Activated CD4-positive, alpha-beta memory T cell treated with anti-CD3 and anti-CD28 coated beads for 36 hours (primary cell): ENCODE data around the gene ABCD1. TPM values are rescaled to one million over a fixed set of nuclear protein-coding genes. Genes with fewer than 3 reads are reported as not detected.

Experiments used
- CTCF ChIA-PET: fragments of 350-600 bp; sonication (Branson Sonifier 250); formaldehyde crosslinking; loops from one replicate; lab custom pipeline; 2021; ENCODE audit warnings: antibody characterized with exemption, inconsistent platforms; lab: Charles Lee
- POLR2A ChIA-PET: fragments of 350-600 bp; sonication (Branson Sonifier 250); formaldehyde crosslinking; loops from one replicate; lab custom pipeline; 2021; ENCODE audit warnings: antibody characterized with exemption; lab: Charles Lee
- DNase-seq: peaks from one replicate; pipeline ENCODE4 v3.0.0-alpha.2; 2020
- H3K27ac Mint-ChIP-seq: one replicate; pipeline ENCODE4 v1.8.0; 2021; ENCODE audit warnings: mixed read lengths
- H3K27me3 Mint-ChIP-seq: one replicate; pipeline ENCODE4 v1.8.0; 2021; ENCODE audit warnings: mixed read lengths
- H3K36me3 Mint-ChIP-seq: one replicate; pipeline ENCODE4 v1.8.0; 2021; ENCODE audit warnings: mixed read lengths
- H3K4me1 Mint-ChIP-seq: one replicate; pipeline ENCODE4 v1.8.0; 2021; ENCODE audit warnings: low read depth, mixed read lengths
- H3K4me3 Mint-ChIP-seq: one replicate; pipeline ENCODE4 v1.8.0; 2021; ENCODE audit warnings: mild to moderate bottlenecking, mixed read lengths
- H3K9me3 Mint-ChIP-seq: one replicate; pipeline ENCODE4 v1.8.0; 2021; ENCODE audit warnings: mixed read lengths
- intact Hi-C: fragments of 100-400 bp; cut with micrococcal nuclease; formaldehyde crosslinking; loops from one replicate; pipeline ENCODE4 v1.15.1; 2023
- total RNA-seq, 2 experiments: library from RNA; stranded (reverse); gene quantifications; one replicate each; pipeline ENCODE4 v1.2.3, GENCODE V29; 2021

Gene ABCD1
- total RNA-seq, 2 experiments from 2014 or later: 4.8 TPM

DNA sequence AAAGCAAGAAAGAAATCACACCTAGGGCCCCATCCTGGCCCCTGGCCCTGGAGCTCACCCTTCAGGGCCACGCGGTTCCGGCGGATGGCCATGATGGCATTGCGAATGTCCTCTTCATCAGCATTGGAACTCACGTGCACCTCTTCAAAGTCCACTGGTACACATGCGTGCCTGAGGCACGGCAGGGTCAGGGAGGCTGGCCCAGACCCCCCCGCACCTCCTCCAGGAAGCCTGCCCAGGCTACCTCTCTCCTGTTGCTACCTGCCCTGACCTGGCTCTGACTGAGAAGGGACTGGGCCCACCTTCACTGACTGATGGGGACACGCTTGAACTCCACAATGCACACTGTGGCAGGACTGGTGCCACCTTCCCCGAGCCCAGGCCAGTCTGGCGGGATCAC is 65.0 kb downstream of the ABCD1 start:
- ChIA-PET POLR2A (no interaction called here), CTCF (no interaction called here)
- H3K27ac Mint-ChIP-seq: no peak overlapping the region
- H3K4me3 Mint-ChIP-seq: no peak overlapping the region
- intact Hi-C loops: loop anchor here (5.0 to 10.0 kb wide), 4 partner anchors 65 to 648 kb away; partner anchors contain the start of genes ABCD1, BCAP31, GDI1 and HAUS7
- peaks cover 4% of the 10 kb centered on the region for H3K36me3 Mint-ChIP-seq
- H3K4me1 Mint-ChIP-seq: peaks cover 7% of the 10 kb centered on the region
- H3K27me3 Mint-ChIP-seq: no peaks in the 10 kb centered on the region
- H3K9me3 Mint-ChIP-seq: no peaks in the 10 kb centered on the region
- no peak for DNase-seq

DNA sequence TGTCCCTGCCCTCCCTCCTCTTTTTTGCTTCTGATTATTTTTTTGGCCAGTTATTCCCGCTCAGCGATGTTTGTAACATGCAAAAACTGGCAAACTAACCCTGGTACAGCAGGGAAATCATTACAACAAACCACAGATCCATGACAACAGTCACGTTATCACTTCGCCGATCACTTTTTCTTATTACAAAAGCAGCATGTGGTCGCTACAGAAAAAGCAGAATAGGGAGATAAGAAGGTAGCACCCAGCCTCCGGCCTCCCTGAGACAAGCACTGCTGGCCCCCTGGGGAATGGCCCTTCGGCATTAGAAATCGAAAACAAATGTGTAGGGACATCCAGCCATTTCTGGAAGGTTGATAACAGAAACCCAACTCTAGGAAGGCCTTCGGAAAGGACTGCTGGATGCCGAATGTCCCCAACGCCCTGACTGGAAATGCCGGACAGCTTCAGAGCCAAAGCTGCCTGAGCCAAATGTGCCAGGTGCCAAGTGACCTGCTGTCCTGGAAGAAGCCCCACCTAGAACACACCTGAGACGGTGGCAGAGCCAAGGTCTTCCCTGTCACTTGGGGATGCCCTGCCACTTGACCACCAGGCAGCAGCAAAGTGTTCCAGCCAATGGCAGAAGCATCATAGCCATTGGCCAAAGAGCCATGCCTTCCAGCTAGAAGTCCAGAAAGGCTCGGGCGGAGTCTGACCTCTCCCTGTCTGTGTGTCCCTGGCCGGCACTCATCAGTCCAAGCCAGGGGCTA is 66.6 kb downstream of the ABCD1 start:
- Mint-ChIP-seq H3K4me3 (no peak overlapping the region), H3K27ac (no peak overlapping the region), H3K36me3 (peaks cover 5% of the 10 kb centered on the region), H3K27me3 (no peaks in the 10 kb centered on the region), H3K4me1 (peaks cover 12% of the 10 kb centered on the region), H3K9me3 (no peaks in the 10 kb centered on the region)
- ChIA-PET POLR2A (no interaction called here), CTCF (no interaction called here)
- DNase-seq: no peak
- intact Hi-C loops: loop anchor here (5.0 to 10.0 kb wide), 4 partner anchors 66 to 646 kb away; partner anchors contain the start of genes ABCD1, BCAP31, GDI1 and HAUS7

GRCh38 chrX:153792368-153792767 is 67.7 kb downstream of the ABCD1 start:
- H3K4me1 Mint-ChIP-seq: peaks cover 18% of the 10 kb centered on the region
- intact Hi-C loops: loop anchor here (5.0 to 10.0 kb wide), 4 partner anchors 68 to 645 kb away; partner anchors contain the start of genes ABCD1, BCAP31, GDI1 and HAUS7
- no peaks in the 10 kb centered on the region for H3K9me3 Mint-ChIP-seq
- DNase-seq: no peak
- H3K27me3 Mint-ChIP-seq: no peaks in the 10 kb centered on the region
- ChIA-PET CTCF (no interaction called here), POLR2A (no interaction called here)
- H3K27ac Mint-ChIP-seq: no peak overlapping the region
- H3K36me3 Mint-ChIP-seq: peaks cover 5% of the 10 kb centered on the region
- H3K4me3 Mint-ChIP-seq: peak overlapping the region; percentile 90

GRCh38 chrX:153793291-153793690 is 68.6 kb downstream of the ABCD1 start:
- CTCF ChIA-PET: interaction anchor here (1.3 kb wide), 1 partner anchor 30 kb away, joined by 3 read pairs; no protein-coding TSS in a partner anchor
- H3K27ac Mint-ChIP-seq: peak overlapping the region; percentile 73
- peaks cover 5% of the 10 kb centered on the region for H3K36me3 Mint-ChIP-seq
- H3K9me3 Mint-ChIP-seq: no peaks in the 10 kb centered on the region
- POLR2A ChIA-PET: interaction anchor here (1.5 kb wide), 1 partner anchor 11 kb away, joined by 3 read pairs; no protein-coding TSS in a partner anchor
- intact Hi-C loops: loop anchor here (5.0 to 10.0 kb wide), 4 partner anchors 68 to 644 kb away; partner anchors contain the start of genes ABCD1, BCAP31, GDI1 and HAUS7
- peak overlapping the region; percentile 90 for H3K4me3 Mint-ChIP-seq
- peaks cover 18% of the 10 kb centered on the region for H3K4me1 Mint-ChIP-seq
- DNase-seq: no peak
- no peaks in the 10 kb centered on the region for H3K27me3 Mint-ChIP-seq

Other genes with a start within 250 kb of the ABCD1 start
- not detected for gene BGN, start 229.9 kb upstream of the ABCD1 start, total RNA-seq
- not detected for gene ATP2B3, start 207.2 kb upstream of the ABCD1 start, total RNA-seq
- gene CCNQ, start 125.7 kb upstream of the ABCD1 start, total RNA-seq: 10 to 100 TPM; 18.1 to 18.9 TPM
- under 1 TPM; 0.12 to 0.26 TPM for gene DUSP9, start 77.7 kb upstream of the ABCD1 start, total RNA-seq
- under 1 TPM in 1 of 2 experiments, not detected in 1; 0.36 TPM for gene PNCK, start 51.0 kb upstream of the ABCD1 start, total RNA-seq
- 1 to 10 TPM in 1 of 2 experiments, under 1 TPM in 1; 0.95 to 1.3 TPM for gene SLC6A8, start 36.9 kb upstream of the ABCD1 start, total RNA-seq
- gene BCAP31, start 469 bp upstream of the ABCD1 start, total RNA-seq: 100 to 1,000 TPM; 119 to 121 TPM
- under 1 TPM; 0.29 to 0.69 TPM for gene PLXNB3, start 39.4 kb downstream of the ABCD1 start, total RNA-seq
- not detected for gene SRPK3, start 56.2 kb downstream of the ABCD1 start, total RNA-seq
- 10 to 100 TPM; 45.9 to 51.5 TPM for gene IDH3G, start 69.5 kb downstream of the ABCD1 start, total RNA-seq
- gene SSR4, start 69.8 kb downstream of the ABCD1 start, total RNA-seq: 100 to 1,000 TPM; 194 to 203 TPM
- 1 to 10 TPM; 4.9 to 5.7 TPM for gene PDZD4, start 105.7 kb downstream of the ABCD1 start, total RNA-seq
- gene L1CAM, start 161.3 kb downstream of the ABCD1 start, total RNA-seq: 1 to 10 TPM in 1 of 2 experiments, under 1 TPM in 1; 0.45 to 1.3 TPM
- gene AVPR2, start 179.8 kb downstream of the ABCD1 start, total RNA-seq: not detected
- 100 to 1,000 TPM; 151 to 160 TPM for gene ARHGAP4, start 201.4 kb downstream of the ABCD1 start, total RNA-seq
- gene NAA10, start 210.2 kb downstream of the ABCD1 start, total RNA-seq: 100 to 1,000 TPM; 106 to 115 TPM
- 1 to 10 TPM; 8.2 to 8.4 TPM for gene RENBP, start 219.8 kb downstream of the ABCD1 start, total RNA-seq
- gene HCFC1, start 247.0 kb downstream of the ABCD1 start, total RNA-seq: 10 to 100 TPM; 90.4 to 93.0 TPM
- gene TMEM187, start 247.9 kb downstream of the ABCD1 start, total RNA-seq: 1 to 10 TPM; 8.6 to 9.1 TPM